ENCODE results near the gene KRTAP10-10.
"Not testable (repeated sequence)": the region's sequence is repeated elsewhere in the genome, so short reads cannot be mapped to it uniquely, and the experiment has no call there.

KRTAP10-10 gene

DNA sequence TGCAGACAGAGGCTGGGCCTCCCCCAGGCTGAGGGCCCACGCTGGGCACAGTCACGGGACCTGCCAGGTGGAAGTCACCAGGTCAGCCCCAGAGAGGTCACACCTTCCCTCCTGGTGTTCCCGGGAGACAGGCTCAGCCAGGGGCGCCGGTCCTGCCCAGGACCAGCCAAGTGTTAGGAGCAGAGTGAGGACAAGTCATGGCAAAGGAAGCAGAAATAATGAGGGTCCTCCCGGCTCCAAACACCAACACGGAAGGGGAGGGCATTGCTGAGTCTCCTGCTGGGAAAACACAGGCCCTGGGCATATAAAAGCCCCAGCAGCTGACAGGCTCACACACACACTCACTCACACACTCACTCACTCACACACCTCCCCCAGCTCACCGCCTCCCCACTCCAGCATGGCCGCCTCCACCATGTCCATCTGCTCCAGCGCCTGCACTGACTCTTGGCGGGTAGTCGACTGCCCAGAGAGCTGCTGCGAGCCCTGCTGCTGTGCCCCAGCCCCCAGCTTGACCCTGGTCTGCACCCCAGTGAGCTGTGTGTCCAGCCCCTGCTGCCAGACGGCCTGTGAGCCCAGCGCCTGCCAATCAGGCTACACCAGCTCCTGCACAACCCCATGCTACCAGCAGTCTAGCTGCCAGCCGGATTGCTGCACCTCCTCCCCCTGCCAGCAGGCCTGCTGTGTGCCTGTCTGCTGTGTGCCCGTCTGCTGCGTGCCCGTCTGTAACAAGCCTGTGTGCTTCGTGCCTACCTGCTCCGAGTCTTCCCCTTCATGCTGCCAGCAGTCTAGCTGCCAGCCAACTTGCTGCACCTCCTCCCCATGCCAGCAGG, at the start of gene KRTAP10-10:
KRTAP10-10 (plus strand) TSS at position 339 of the 833 bp plus-strand sequence; CDS start at position 401, 62 bp downstream.
- Histone ChIP-seq H3K27ac (no peak within 1 kb of the TSS), H3K4me3 (no peak within 1 kb of the TSS), H3K4me1 (no peaks in the 10 kb centered on the region), H3K27me3 (peaks cover 0 to 25% of the 10 kb centered on the region in 2 donors), H3K36me3 (no peaks in the 10 kb centered on the region), H3K9me3 (peaks cover 0 to 19% (median 3%) of the 10 kb centered on the region in 3 donors)
- TF ChIP-seq, protein P1, sequence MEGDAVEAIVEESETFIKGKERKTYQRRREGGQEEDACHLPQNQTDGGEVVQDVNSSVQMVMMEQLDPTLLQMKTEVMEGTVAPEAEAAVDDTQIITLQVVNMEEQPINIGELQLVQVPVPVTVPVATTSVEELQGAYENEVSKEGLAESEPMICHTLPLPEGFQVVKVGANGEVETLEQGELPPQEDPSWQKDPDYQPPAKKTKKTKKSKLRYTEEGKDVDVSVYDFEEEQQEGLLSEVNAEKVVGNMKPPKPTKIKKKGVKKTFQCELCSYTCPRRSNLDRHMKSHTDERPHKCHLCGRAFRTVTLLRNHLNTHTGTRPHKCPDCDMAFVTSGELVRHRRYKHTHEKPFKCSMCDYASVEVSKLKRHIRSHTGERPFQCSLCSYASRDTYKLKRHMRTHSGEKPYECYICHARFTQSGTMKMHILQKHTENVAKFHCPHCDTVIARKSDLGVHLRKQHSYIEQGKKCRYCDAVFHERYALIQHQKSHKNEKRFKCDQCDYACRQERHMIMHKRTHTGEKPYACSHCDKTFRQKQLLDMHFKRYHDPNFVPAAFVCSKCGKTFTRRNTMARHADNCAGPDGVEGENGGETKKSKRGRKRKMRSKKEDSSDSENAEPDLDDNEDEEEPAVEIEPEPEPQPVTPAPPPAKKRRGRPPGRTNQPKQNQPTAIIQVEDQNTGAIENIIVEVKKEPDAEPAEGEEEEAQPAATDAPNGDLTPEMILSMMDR (IDR thresholded peaks at IDR 0.05), result no peak
- intact Hi-C loops (cut with DNase I; ENCODE audit: low total_unique reads), result no loop called here
- DNase-seq, result no peak

DNA sequence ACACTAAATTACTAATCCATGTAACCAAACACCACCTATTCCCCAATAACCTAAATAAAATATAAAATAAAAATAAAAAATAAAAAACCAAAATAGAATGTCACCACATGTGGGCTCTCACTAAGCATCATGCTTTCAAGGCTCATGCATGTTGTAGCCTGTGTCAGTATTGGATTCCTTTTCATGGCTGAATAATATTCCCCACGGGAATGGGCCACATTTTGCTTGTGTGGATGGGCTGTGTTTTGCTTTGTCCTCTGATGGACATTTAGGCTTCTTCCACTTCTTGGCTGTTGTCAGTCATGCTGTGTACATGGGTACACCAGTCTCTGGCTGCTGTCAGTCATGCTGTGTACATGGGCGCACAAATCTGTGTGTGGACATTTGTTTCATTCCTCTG, 48.1 kb upstream of the KRTAP10-10 start:
- TF ChIP-seq, protein P1 (IDR thresholded peaks at IDR 0.05), result no peak
- Histone ChIP-seq H3K36me3 (no peaks in the 10 kb centered on the region), H3K4me1 (no peaks in the 10 kb centered on the region), H3K27me3 (peaks cover 0 to 52% of the 10 kb centered on the region in 2 donors), H3K4me3 (no peak overlapping the region), H3K9me3 (no peaks in the 10 kb centered on the region), H3K27ac (no peak overlapping the region)
- DNase-seq, result no peak
- intact Hi-C loops (cut with DNase I; ENCODE audit: low total_unique reads), result no loop called here

DNA sequence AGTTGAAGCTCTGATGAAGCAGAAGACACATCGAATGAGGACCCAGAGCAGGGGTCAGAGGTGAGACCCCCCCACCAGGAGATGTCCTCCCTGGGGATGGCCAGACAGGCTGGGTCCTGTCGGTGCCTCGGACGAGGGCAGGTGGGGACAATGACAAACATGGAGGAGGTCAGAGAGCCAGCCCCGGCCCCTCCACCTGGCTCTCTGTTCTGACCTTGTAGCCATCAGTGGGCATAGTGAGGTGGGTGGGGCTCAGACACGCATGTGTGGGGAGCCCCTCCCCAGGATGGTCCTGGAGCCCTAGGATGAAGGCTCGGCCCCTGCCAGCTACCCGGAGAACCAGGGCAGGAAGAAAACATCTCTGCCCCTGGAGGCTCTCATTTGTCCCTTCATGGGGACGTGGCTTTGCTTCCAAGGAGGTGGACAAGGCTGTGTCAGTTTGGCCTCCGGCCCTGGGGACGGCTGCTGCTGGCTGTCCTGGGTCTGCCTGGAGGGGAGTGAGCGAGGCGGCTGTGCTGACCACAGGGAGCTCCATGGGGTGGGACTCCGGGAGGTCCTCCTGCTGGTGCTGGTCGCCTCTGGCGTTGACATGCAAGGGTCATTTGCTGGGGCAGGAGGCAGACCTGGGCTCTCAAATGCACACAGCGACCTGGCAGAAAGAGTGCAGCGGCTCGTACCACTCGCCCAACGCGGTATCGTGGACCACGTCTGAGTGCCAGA, 47.4 kb upstream of the KRTAP10-10 start:
- no peak overlapping the region for H3K27ac ChIP-seq
- H3K9me3 ChIP-seq, result no peaks in the 10 kb centered on the region
- no peaks in the 10 kb centered on the region for H3K4me1 ChIP-seq
- TF ChIP-seq, protein P1 (IDR thresholded peaks at IDR 0.05), result no peak
- peak in 1 of 2 donors; percentile 56 for DNase-seq
- intact Hi-C loops (cut with DNase I; ENCODE audit: low total_unique reads), result no loop called here
- no peak overlapping the region for H3K4me3 ChIP-seq
- H3K36me3 ChIP-seq, result no peaks in the 10 kb centered on the region
- peaks cover 0 to 49% of the 10 kb centered on the region in 2 donors for H3K27me3 ChIP-seq

- Histone ChIP-seq H3K27me3 (peaks cover 0 to 48% of the 10 kb centered on the region in 2 donors), H3K27ac (no peak overlapping the region), H3K9me3 (no peaks in the 10 kb centered on the region), H3K36me3 (no peaks in the 10 kb centered on the region), H3K4me3 (no peak overlapping the region), H3K4me1 (no peaks in the 10 kb centered on the region)
- DNase-seq, result no peak
- TF ChIP-seq, protein P1 (IDR thresholded peaks at IDR 0.05), result no peak
- intact Hi-C loops (cut with DNase I; ENCODE audit: low total_unique reads), result no loop called here
These were observed 46.8 kb upstream of the KRTAP10-10 start for GRCh38 chr21:44590311-44590721.

GRCh38 chr21:44590897-44591800, 46.0 kb upstream of the KRTAP10-10 start:
- DNase-seq, result peak in 1 of 2 donors; percentile 44
- peaks cover 0 to 40% of the 10 kb centered on the region in 2 donors for H3K27me3 ChIP-seq
- H3K4me1 ChIP-seq; H3K9me3 ChIP-seq; H3K27ac ChIP-seq; H3K4me3 ChIP-seq; intact Hi-C loops (cut with DNase I; ENCODE audit: low total_unique reads); H3K36me3 ChIP-seq: not testable (repeated sequence)

DNA sequence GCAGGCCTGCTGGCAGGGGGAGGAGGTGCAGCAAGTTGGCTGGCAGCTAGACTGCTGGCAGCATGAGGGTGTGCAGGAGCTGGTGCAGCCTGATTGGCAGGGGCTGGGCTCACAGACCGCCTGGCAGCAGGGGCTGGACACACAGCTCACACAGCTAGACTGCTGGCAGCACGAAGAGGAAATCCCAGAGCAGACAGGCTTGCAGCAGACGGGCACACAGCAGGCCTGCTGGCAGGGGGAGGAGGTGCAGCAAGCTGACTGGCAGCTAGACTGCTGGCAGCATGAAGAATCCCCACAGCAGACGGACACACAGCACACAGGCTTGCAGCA, 45.4 kb upstream of the KRTAP10-10 start:
- H3K4me3 ChIP-seq; H3K4me1 ChIP-seq; H3K36me3 ChIP-seq; H3K9me3 ChIP-seq; H3K27ac ChIP-seq; intact Hi-C loops (cut with DNase I; ENCODE audit: low total_unique reads); DNase-seq: not testable (repeated sequence)
- H3K27me3 ChIP-seq, result peaks cover 0 to 36% of the 10 kb centered on the region in 2 donors

Measured in tibial artery (tissue), 4 donors.